Measurements from ENCODE around the gene CALCB.

- no peak for TF ChIP-seq CTCF (conservative IDR thresholded peaks at IDR 0.05; ENCODE audit: low read depth, low read length)
- no peak for TF ChIP-seq EZH2 (IDR thresholded peaks at IDR 0.05; ENCODE audit: borderline replicate concordance, low read depth, low read length, poor library complexity, severe bottlenecking)
These were observed 46.0 kb downstream of the CALCB start for GRCh38 chr11:15119352-15119751.
